PFSK-1 (cell line): ENCODE data around the gene HLA-DQB1.

Experiments
- FOXP2 ChIP-seq: optimal IDR thresholded peaks from 2 replicates; pipeline ENCODE3; 2011; ENCODE audit warnings: borderline replicate concordance, control low read depth, inconsistent platforms; ENCODE audit not compliant: insufficient read depth; ENCODE audit errors: extremely low read length, extremely low read depth
- POLR2AphosphoS5 ChIP-seq: IDR thresholded peaks from 2 replicates; pipeline ENCODE4 v1.6.1; 2012; ENCODE audit warnings: low read depth, mild to moderate bottlenecking, control low read depth, low read length, moderate library complexity
- SIN3A ChIP-seq: IDR thresholded peaks from 2 replicates; pipeline ENCODE4 v1.6.1; 2012; ENCODE audit warnings: mild to moderate bottlenecking, low read length, moderate library complexity, borderline replicate concordance; ENCODE audit not compliant: insufficient read depth
- TAF1 ChIP-seq: IDR thresholded peaks from 2 replicates; pipeline ENCODE4 v1.6.1; 2012; ENCODE audit warnings: low read length, control low read depth, borderline replicate concordance; ENCODE audit not compliant: insufficient read depth
- TF ChIP-seq, protein P1 (sequence below), 2 experiments: IDR thresholded peaks; 2 replicates each; pipeline versions ENCODE4 v1.6.1 to v1.8.0; 2011 to 2012; ENCODE audit warnings: low read depth in 2 of 2, low read length in 2 of 2, control low read depth in 1 of 2, inconsistent platforms in 1 of 2, mild to moderate bottlenecking in 1 of 2, moderate library complexity in 1 of 2; ENCODE audit not compliant: insufficient read depth in 1 of 2

DNA sequence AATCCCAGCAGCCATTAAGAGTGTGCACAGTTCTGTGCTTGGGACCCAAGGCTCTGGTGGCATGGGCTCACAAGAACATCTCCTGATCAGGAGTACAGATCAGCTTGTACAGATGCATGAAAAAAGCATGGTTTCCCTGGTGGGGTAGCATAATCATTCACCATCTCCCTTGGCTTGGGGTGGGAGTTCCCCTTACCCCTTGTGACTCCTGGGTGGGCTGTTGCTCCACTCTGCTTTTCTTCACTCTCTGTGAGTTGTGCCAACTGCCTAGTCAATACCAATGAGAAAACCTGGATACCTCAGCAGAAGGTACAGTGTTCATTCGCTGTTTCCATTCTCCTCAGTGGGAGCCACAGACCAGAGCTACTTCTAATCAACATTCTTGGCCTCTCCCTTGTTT lies 13.6 kb upstream of the HLA-DQB1 start:
- TF ChIP-seq SIN3A (no peak), TAF1 (no peak), POLR2AphosphoS5 (no peak), FOXP2 (no peak)
- TF ChIP-seq, protein P1, sequence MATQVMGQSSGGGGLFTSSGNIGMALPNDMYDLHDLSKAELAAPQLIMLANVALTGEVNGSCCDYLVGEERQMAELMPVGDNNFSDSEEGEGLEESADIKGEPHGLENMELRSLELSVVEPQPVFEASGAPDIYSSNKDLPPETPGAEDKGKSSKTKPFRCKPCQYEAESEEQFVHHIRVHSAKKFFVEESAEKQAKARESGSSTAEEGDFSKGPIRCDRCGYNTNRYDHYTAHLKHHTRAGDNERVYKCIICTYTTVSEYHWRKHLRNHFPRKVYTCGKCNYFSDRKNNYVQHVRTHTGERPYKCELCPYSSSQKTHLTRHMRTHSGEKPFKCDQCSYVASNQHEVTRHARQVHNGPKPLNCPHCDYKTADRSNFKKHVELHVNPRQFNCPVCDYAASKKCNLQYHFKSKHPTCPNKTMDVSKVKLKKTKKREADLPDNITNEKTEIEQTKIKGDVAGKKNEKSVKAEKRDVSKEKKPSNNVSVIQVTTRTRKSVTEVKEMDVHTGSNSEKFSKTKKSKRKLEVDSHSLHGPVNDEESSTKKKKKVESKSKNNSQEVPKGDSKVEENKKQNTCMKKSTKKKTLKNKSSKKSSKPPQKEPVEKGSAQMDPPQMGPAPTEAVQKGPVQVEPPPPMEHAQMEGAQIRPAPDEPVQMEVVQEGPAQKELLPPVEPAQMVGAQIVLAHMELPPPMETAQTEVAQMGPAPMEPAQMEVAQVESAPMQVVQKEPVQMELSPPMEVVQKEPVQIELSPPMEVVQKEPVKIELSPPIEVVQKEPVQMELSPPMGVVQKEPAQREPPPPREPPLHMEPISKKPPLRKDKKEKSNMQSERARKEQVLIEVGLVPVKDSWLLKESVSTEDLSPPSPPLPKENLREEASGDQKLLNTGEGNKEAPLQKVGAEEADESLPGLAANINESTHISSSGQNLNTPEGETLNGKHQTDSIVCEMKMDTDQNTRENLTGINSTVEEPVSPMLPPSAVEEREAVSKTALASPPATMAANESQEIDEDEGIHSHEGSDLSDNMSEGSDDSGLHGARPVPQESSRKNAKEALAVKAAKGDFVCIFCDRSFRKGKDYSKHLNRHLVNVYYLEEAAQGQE (IDR thresholded peaks at IDR 0.05; ENCODE audit: insufficient read depth in 1 of 2, low read depth in 2 of 2, low read length in 2 of 2) = no peak
